BJ (cell line): Measurements from ENCODE around the gene SAV1. TPM values are rescaled to one million over a fixed set of nuclear protein-coding genes. Genes with fewer than 3 reads are reported as not detected.

Experiments
- CTCF ChIA-PET: fragments of 350-600 bp; formaldehyde crosslinking; extraction: SDS; loops from one replicate; lab custom pipeline; 2021; ENCODE audit warnings: antibody characterized with exemption, inconsistent platforms; lab: Yijun Ruan, JAX
- POLR2A ChIA-PET: fragments of 300-600 bp; sonication (Branson Sonifier 250); formaldehyde crosslinking; extraction: SDS; loops from one replicate; lab custom pipeline; 2021; ENCODE audit warnings: antibody characterized with exemption; lab: Charles Lee
- DNase-seq: peaks from one replicate; pipeline ENCODE4 v3.0.0-alpha.2; 2011; ENCODE audit warnings: low read depth
- H3K27me3 ChIP-seq: 2 replicates; pipeline ENCODE4 v1.6.0; 2011; ENCODE audit warnings: low read length; ENCODE audit not compliant: control insufficient read depth, insufficient read depth
- H3K36me3 ChIP-seq: 2 replicates; pipeline ENCODE4 v1.5.1; 2011; ENCODE audit warnings: low read length; ENCODE audit not compliant: control insufficient read depth, insufficient read depth
- H3K4me3 ChIP-seq: 2 replicates; pipeline ENCODE4 v1.5.1; 2011; ENCODE audit warnings: low read depth, mild to moderate bottlenecking, control low read depth, low read length
- CTCF ChIP-seq: IDR thresholded peaks from 2 replicates; pipeline ENCODE4 v1.5.1; 2011; ENCODE audit warnings: low read depth, mild to moderate bottlenecking, control low read depth, inconsistent platforms, low read length, moderate library complexity; ENCODE audit not compliant: insufficient read depth
- polyA plus RNA-seq: library from polyadenylated mRNA; depleted of rRNA; stranded (reverse); fragments of >200 nt; gene quantifications from 2 replicates; pipeline ENCODE4 v1.2.3, GENCODE V29; 2011

Gene SAV1
- polyA plus RNA-seq, 1 experiment = 10.4 TPM

- POLR2A ChIA-PET = no interaction called here
- Histone ChIP-seq H3K27me3 (no peaks in the 10 kb centered on the region), H3K36me3 (no peaks in the 10 kb centered on the region), H3K4me3 (no peak overlapping the region)
- DNase-seq = no peak
- TF ChIP-seq CTCF = no peak
- CTCF ChIA-PET = no interaction called here
Observed at GRCh38 chr14:50612806-50613205, 55.3 kb downstream of the SAV1 start.

GRCh38 chr14:50610465-50610864 is 57.6 kb downstream of the SAV1 start:
- Histone ChIP-seq H3K4me3 (no peak overlapping the region), H3K36me3 (no peaks in the 10 kb centered on the region), H3K27me3 (no peaks in the 10 kb centered on the region)
- DNase-seq = no peak
- no peak for TF ChIP-seq CTCF
- ChIA-PET POLR2A (no interaction called here), CTCF (interaction anchor here (0.6 to 2.1 kb wide), 3 partner anchors 9 to 166 kb away, joined by 4 to 6 read pairs (median 4); no protein-coding TSS in a partner anchor)

- Histone ChIP-seq H3K4me3 (no peak overlapping the region), H3K36me3 (no peaks in the 10 kb centered on the region), H3K27me3 (no peaks in the 10 kb centered on the region)
- no peak for DNase-seq
- no peak for TF ChIP-seq CTCF
- CTCF ChIA-PET = interaction anchor here (0.7 to 2.9 kb wide), 6 partner anchors 11 to 253 kb away, joined by 3 to 14 read pairs (median 5); no protein-coding TSS in a partner anchor
- POLR2A ChIA-PET = interaction anchor here (0.6 kb wide), 1 partner anchor 315 kb away, joined by 3 read pairs; no protein-coding TSS in a partner anchor
Observed at GRCh38 chr14:50608302-50608851, 59.7 kb downstream of the SAV1 start.

GRCh38 chr14:50607761-50608160 is 60.3 kb downstream of the SAV1 start:
- H3K36me3 ChIP-seq = no peaks in the 10 kb centered on the region
- H3K27me3 ChIP-seq = no peaks in the 10 kb centered on the region
- no peak overlapping the region for H3K4me3 ChIP-seq
- CTCF ChIA-PET = interaction anchor here (0.7 to 2.9 kb wide), 8 partner anchors 10 to 170 kb away, joined by 3 to 14 read pairs (median 5); no protein-coding TSS in a partner anchor
- no peak for TF ChIP-seq CTCF
- DNase-seq = no peak
- POLR2A ChIA-PET = no interaction called here

- Histone ChIP-seq H3K4me3 (no peak overlapping the region), H3K27me3 (no peaks in the 10 kb centered on the region), H3K36me3 (no peaks in the 10 kb centered on the region)
- DNase-seq = no peak
- ChIA-PET CTCF (interaction anchor here (0.7 to 2.9 kb wide), 7 partner anchors 9 to 171 kb away, joined by 3 to 14 read pairs (median 6); no protein-coding TSS in a partner anchor), POLR2A (no interaction called here)
- no peak for TF ChIP-seq CTCF
Observed at GRCh38 chr14:50607181-50607580, 60.9 kb downstream of the SAV1 start.
